Upper lobe of right lung (tissue), 1 donor: ENCODE measurements around the gene LTV1. TPM values are rescaled to one million over a fixed set of nuclear protein-coding genes. Genes with fewer than 3 reads are reported as not detected.
A peak's percentile ranks its signal among the peaks of the same experiment; 100 is the strongest.

Source experiments
- ATAC-seq: fragments of 200-7000 bp; cut with Tn5 transposase; one replicate; pipeline ENCODE4 v1.9.1; 2020; ENCODE audit warnings: mild to moderate bottlenecking, moderate library complexity
- DNase-seq: peaks from one replicate; pipeline ENCODE4 v3.0.0-alpha.2; 2020
- H3K27ac ChIP-seq: fragments of 200-600 bp; one replicate; pipeline ENCODE4 v1.8.0; 2022
- H3K27me3 ChIP-seq: fragments of 200-600 bp; one replicate; pipeline ENCODE4 v1.8.0; 2022; ENCODE audit warnings: mild to moderate bottlenecking
- H3K36me3 ChIP-seq: fragments of 200-600 bp; one replicate; pipeline ENCODE4 v1.8.0; 2022
- H3K4me1 ChIP-seq: fragments of 200-600 bp; one replicate; pipeline ENCODE4 v1.8.0; 2022
- H3K4me3 ChIP-seq: fragments of 200-600 bp; one replicate; pipeline ENCODE4 v1.8.0; 2022; ENCODE audit warnings: mild to moderate bottlenecking
- H3K9me3 ChIP-seq: fragments of 200-600 bp; one replicate; pipeline ENCODE4 v1.8.0; 2022
- intact Hi-C: fragments of 100-400 bp; cut with DNase I; formaldehyde crosslinking; loops from one replicate; pipeline ENCODE4 v1.11.0; 2022
- total RNA-seq: library from RNA; stranded (reverse); fragmentation: NEBNext Ultra II Directional; extraction: Animal tissue kit (Norgen Biotek cat#: 25700); gene quantifications from one replicate; pipeline ENCODE4 v1.2.1, GENCODE V29; 2021
- TF ChIP-seq, protein P1 (sequence below): fragments of 200-600 bp; IDR thresholded peaks from one replicate; pipeline ENCODE4 v1.8.0; 2022; ENCODE audit warnings: antibody characterized with exemption
- donor health status: DM: no; HTN: yes; CAD: no; lungs with severe emphysema.

The LTV1 gene
- total RNA-seq, 1 donor from 2014 or later = 25.2 TPM

- no peaks in the 10 kb centered on the region for H3K27me3 ChIP-seq
- TF ChIP-seq, protein P1, sequence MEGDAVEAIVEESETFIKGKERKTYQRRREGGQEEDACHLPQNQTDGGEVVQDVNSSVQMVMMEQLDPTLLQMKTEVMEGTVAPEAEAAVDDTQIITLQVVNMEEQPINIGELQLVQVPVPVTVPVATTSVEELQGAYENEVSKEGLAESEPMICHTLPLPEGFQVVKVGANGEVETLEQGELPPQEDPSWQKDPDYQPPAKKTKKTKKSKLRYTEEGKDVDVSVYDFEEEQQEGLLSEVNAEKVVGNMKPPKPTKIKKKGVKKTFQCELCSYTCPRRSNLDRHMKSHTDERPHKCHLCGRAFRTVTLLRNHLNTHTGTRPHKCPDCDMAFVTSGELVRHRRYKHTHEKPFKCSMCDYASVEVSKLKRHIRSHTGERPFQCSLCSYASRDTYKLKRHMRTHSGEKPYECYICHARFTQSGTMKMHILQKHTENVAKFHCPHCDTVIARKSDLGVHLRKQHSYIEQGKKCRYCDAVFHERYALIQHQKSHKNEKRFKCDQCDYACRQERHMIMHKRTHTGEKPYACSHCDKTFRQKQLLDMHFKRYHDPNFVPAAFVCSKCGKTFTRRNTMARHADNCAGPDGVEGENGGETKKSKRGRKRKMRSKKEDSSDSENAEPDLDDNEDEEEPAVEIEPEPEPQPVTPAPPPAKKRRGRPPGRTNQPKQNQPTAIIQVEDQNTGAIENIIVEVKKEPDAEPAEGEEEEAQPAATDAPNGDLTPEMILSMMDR = no peak
- DNase-seq (no peak), ATAC-seq (no peak)
- intact Hi-C loops = no loop called here
- H3K4me1 ChIP-seq = peaks cover 13% of the 10 kb centered on the region
- H3K36me3 ChIP-seq = peaks cover 34% of the 10 kb centered on the region
- H3K9me3 ChIP-seq = no peaks in the 10 kb centered on the region
- no peak overlapping the region for H3K27ac ChIP-seq
- H3K4me3 ChIP-seq = no peak overlapping the region
These were observed 21.8 kb upstream of the LTV1 start for GRCh38 chr6:143821359-143821758.

- TF ChIP-seq, protein P1 = no peak
- ATAC-seq (peak; percentile 69), DNase-seq (no peak)
- Histone ChIP-seq H3K36me3 (peaks cover 37% of the 10 kb centered on the region), H3K9me3 (no peaks in the 10 kb centered on the region), H3K4me1 (peaks cover 13% of the 10 kb centered on the region), H3K27ac (peak overlapping the region; percentile 37), H3K4me3 (no peak overlapping the region), H3K27me3 (no peaks in the 10 kb centered on the region)
- intact Hi-C loops = no loop called here
These were observed 20.5 kb upstream of the LTV1 start for GRCh38 chr6:143822584-143823024.

GRCh38 chr6:143823548-143823947 lies 19.6 kb upstream of the LTV1 start:
- DNase-seq = no peak
- H3K27ac ChIP-seq = no peak overlapping the region
- TF ChIP-seq, protein P1 = no peak
- no peaks in the 10 kb centered on the region for H3K9me3 ChIP-seq
- no peak overlapping the region for H3K4me3 ChIP-seq
- H3K36me3 ChIP-seq = peaks cover 39% of the 10 kb centered on the region
- H3K4me1 ChIP-seq = peaks cover 13% of the 10 kb centered on the region
- intact Hi-C loops = no loop called here
- H3K27me3 ChIP-seq = no peaks in the 10 kb centered on the region
- ATAC-seq = no peak

GRCh38 chr6:143828572-143828971 lies 14.6 kb upstream of the LTV1 start:
- H3K4me3 ChIP-seq = no peak overlapping the region
- TF ChIP-seq, protein P1 = no peak
- H3K27ac ChIP-seq = no peak overlapping the region
- no peaks in the 10 kb centered on the region for H3K9me3 ChIP-seq
- no peaks in the 10 kb centered on the region for H3K27me3 ChIP-seq
- intact Hi-C loops = no loop called here
- peaks cover 31% of the 10 kb centered on the region for H3K36me3 ChIP-seq
- H3K4me1 ChIP-seq = peaks cover 2% of the 10 kb centered on the region
- no peak for ATAC-seq
- DNase-seq = no peak

GRCh38 chr6:143836150-143836549 lies 7.0 kb upstream of the LTV1 start:
- intact Hi-C loops = no loop called here
- no peaks in the 10 kb centered on the region for H3K36me3 ChIP-seq
- no peaks in the 10 kb centered on the region for H3K27me3 ChIP-seq
- ATAC-seq (no peak), DNase-seq (no peak)
- H3K27ac ChIP-seq = no peak overlapping the region
- no peak overlapping the region for H3K4me3 ChIP-seq
- no peaks in the 10 kb centered on the region for H3K4me1 ChIP-seq
- no peaks in the 10 kb centered on the region for H3K9me3 ChIP-seq
- TF ChIP-seq, protein P1 = no peak

DNA sequence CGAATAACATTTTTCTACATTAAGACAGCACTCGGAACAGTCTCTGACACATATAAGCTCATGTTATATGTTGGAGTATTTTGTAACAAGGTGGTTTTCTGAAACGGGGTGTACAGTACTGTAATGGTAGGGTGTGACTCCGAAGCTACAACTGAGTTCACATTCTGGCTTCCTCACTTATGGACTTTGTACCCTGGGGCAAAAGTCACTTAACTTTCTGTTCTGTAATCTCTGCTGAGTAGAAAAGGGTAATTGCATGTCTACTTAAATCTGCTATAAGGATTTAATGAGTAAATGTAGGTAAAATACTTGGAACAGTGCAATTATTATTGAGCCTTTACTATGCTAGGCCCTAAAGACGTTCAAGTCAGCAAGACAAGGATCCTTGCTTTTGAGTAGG lies 4.7 kb upstream of the LTV1 start:
- Histone ChIP-seq H3K4me1 (peaks cover 4% of the 10 kb centered on the region), H3K27ac (no peak overlapping the region), H3K27me3 (no peaks in the 10 kb centered on the region), H3K4me3 (no peak overlapping the region), H3K36me3 (no peaks in the 10 kb centered on the region), H3K9me3 (no peaks in the 10 kb centered on the region)
- intact Hi-C loops = no loop called here
- ATAC-seq = peak; percentile 6
- no peak for DNase-seq
- TF ChIP-seq, protein P1 = no peak
